Left lung (tissue), 10 donors: ENCODE results near the gene EML2. TPM values are rescaled to one million over a fixed set of nuclear protein-coding genes. Genes with fewer than 3 reads are reported as not detected.

Experiments
- ATAC-seq: fragments of 200-7000 bp; cut with Tn5 transposase; one replicate; pipeline ENCODE4 v1.9.1; 2020; ENCODE audit warnings: moderate library complexity
- DNase-seq, 4 donors: peaks; one replicate each; pipeline ENCODE4 v3.0.0-alpha.2; 2013 to 2020
- H3K27ac ChIP-seq, 2 donors: fragments of 200-600 bp; sonication (generic) in 1 of 2; one replicate each; pipeline versions ENCODE4 v1.5.0 to v1.8.0; 2020 to 2021
- H3K27me3 ChIP-seq, 2 donors: fragments of 200-600 bp; sonication (generic) in 1 of 2; one replicate each; pipeline versions ENCODE4 v1.5.0 to v1.8.0; 2020 to 2021
- H3K36me3 ChIP-seq, 2 donors: fragments of 200-600 bp; sonication (generic) in 1 of 2; one replicate each; pipeline versions ENCODE4 v1.5.0 to v1.8.0; 2020 to 2021
- H3K4me1 ChIP-seq, 2 donors: fragments of 200-600 bp; one replicate each; pipeline ENCODE4 v1.8.0; 2021
- H3K4me3 ChIP-seq, 2 donors: fragments of 200-600 bp; sonication (generic) in 1 of 2; one replicate each; pipeline versions ENCODE4 v1.5.0 to v1.8.0; 2020 to 2021; ENCODE audit warnings: mild to moderate bottlenecking in 1 of 2
- H3K9me3 ChIP-seq, 2 donors: fragments of 200-600 bp; sonication (generic) in 1 of 2; one replicate each; pipeline versions ENCODE4 v1.5.0 to v1.8.0; 2020 to 2021
- CTCF ChIP-seq, 2 donors: fragments of 200-600 bp; sonication (generic) in 1 of 2; IDR thresholded peaks; one replicate each; pipeline versions ENCODE4 v1.5.0 to v1.8.0; 2021; ENCODE audit warnings: antibody characterized with exemption in 2 of 2
- intact Hi-C, 2 donors: fragments of 100-400 bp; cut with DNase I; formaldehyde crosslinking; loops; one replicate each; pipeline versions ENCODE4 v1.11.2 to v1.14.2; 2022
- polyA plus RNA-seq, 6 donors: library from polyadenylated mRNA; unstranded; fragments of 120-200 nt; gene quantifications; one replicate each; pipeline ENCODE4 v1.2.1, GENCODE V29; 2013; ENCODE audit not compliant: insufficient read length in 6 of 6
- total RNA-seq, 2 donors: library from RNA; stranded (reverse); fragmentation: NEBNext Ultra II Directional; extraction: Animal tissue kit (Norgen Biotek cat#: 25700); gene quantifications; one replicate each; pipeline ENCODE4 v1.2.1, GENCODE V29; 2021
- donor health status: DM: no; HTN: yes; CAD: no.
- donor health status: DM: no; HTN: no; CAD: no.

EML2 gene
- total and polyA plus RNA-seq, 8 donors: 21.8 to 76.4 (median 29.3) TPM

- DNase-seq (no peak), ATAC-seq (no peak)
- Histone ChIP-seq H3K4me1 (peaks cover 14 to 55% of the 10 kb centered on the region in 2 donors), H3K27ac (no peak overlapping the region), H3K27me3 (peaks cover 4 to 39% of the 10 kb centered on the region in 2 donors), H3K4me3 (no peak overlapping the region), H3K9me3 (no peaks in the 10 kb centered on the region), H3K36me3 (no peaks in the 10 kb centered on the region)
- intact Hi-C loops: loop anchor here in 1 of 2 donors (5.0 kb wide), 1 partner anchor 122 kb away; no protein-coding TSS in a partner anchor
- no peak for TF ChIP-seq CTCF (IDR thresholded peaks at IDR 0.05)
Observed at GRCh38 chr19:45643927-45644771, 5.0 kb upstream of the EML2 start.

GRCh38 chr19:45643024-45643926, 4.1 kb upstream of the EML2 start:
- Histone ChIP-seq H3K9me3 (no peaks in the 10 kb centered on the region), H3K4me1 (peaks cover 17 to 61% of the 10 kb centered on the region in 2 donors), H3K4me3 (peak overlapping the region in 1 of 2 donors; percentile 42), H3K27me3 (peaks cover 4 to 39% of the 10 kb centered on the region in 2 donors), H3K36me3 (no peaks in the 10 kb centered on the region), H3K27ac (peak overlapping the region in 1 of 2 donors; percentile 92)
- peak; percentile 97 to 98 for TF ChIP-seq CTCF (IDR thresholded peaks at IDR 0.05)
- DNase-seq (peak; percentile 82 to 96 (median 86)), ATAC-seq (peak; percentile 46)
- intact Hi-C loops: loop anchor here in 1 of 2 donors (5.0 kb wide), 1 partner anchor 121 kb away; no protein-coding TSS in a partner anchor

DNA sequence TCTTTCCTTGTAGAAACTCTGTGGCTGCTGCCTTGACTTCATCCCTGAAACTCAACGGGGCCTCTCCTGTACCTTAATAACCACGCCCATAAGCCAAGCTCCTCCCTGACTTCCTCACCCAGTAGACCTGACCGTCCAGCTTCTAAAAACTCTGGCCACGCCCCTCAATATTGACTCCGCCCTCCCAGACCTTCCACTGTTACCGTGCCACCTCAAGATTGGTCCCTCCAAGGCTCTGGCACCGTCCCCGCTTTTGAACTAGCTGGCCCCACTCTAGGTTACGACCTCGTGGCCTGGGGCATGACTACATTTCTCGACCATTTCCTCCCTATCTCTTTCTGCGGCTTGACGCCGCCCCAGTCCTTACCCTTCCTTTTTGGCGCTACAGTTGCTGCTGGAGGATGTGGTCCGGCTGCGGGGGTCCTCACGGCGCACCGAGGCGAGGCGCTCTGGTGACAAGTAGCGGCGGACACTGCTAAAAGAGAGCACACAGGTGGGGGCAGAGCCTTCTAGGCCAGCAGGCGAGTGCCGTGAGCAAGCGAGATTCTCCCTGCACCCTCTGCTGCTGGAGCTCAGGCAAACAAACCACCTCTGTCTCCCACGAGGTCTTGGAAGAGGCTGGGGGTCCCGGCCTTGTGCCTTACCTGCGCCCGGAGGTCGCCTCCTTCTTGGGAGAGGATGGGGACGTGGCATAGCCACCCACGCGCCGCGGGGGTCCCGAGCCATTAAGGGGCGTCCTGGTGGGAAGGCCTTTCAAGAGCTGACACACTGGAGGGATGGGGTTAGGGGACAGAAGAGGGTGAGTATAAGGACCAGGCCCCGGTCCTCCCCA, 2.3 kb upstream of the EML2 start:
- Histone ChIP-seq H3K4me1 (peaks cover 20 to 63% of the 10 kb centered on the region in 2 donors), H3K27ac (peak overlapping the region; percentile 80 to 92), H3K36me3 (no peaks in the 10 kb centered on the region), H3K27me3 (peaks cover 4 to 33% of the 10 kb centered on the region in 2 donors), H3K9me3 (no peaks in the 10 kb centered on the region), H3K4me3 (peak overlapping the region; percentile 27 to 42)
- ATAC-seq (peak; percentile 81), DNase-seq (peak in 3 of 4 donors; percentile 79 to 92 (median 90))
- no peak for TF ChIP-seq CTCF (IDR thresholded peaks at IDR 0.05)
- intact Hi-C loops: loop anchor here in 1 of 2 donors (5.0 kb wide), 1 partner anchor 119 kb away; no protein-coding TSS in a partner anchor

DNA sequence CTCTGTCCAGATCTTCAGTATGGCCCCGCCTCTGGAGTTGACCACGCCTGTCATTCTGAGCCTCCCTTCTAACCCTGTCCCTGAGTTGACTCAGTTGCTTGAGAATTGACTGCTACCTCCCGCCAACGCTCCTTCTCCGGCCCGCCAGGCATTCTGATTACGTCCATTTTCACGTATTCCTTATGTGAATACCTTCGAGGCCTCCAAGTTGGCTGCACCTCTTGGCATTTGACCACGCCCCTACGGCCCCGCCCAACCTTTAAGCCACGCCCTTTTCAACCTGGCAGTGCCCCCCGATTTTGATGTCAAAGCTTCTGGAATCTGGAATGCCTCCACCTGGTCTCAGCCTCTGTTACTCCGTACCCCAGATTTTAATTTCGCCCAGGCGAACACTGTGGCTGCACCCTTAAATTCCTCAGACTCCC, 1.7 kb upstream of the EML2 start:
- H3K4me1 ChIP-seq: peaks cover 17 to 57% of the 10 kb centered on the region in 2 donors
- peak overlapping the region; percentile 80 to 92 for H3K27ac ChIP-seq

More for the DNA sequence above, 1.7 kb upstream of the EML2 start:
- Histone ChIP-seq H3K36me3 (no peaks in the 10 kb centered on the region), H3K9me3 (no peaks in the 10 kb centered on the region), H3K27me3 (peaks cover 4 to 26% of the 10 kb centered on the region in 2 donors), H3K4me3 (peak overlapping the region in 1 of 2 donors; percentile 42)
- ATAC-seq: no peak
- peak in 1 of 4 donors; percentile 48 for DNase-seq
- intact Hi-C loops: loop anchor here in 1 of 2 donors (5.0 kb wide), 1 partner anchor 119 kb away; no protein-coding TSS in a partner anchor
- TF ChIP-seq CTCF (IDR thresholded peaks at IDR 0.05): no peak
